ENCODE results near the gene CABLES1. TPM values are rescaled to one million over a fixed set of nuclear protein-coding genes. Genes with fewer than 3 reads are reported as not detected.
"Not testable (repeated sequence)": the region's sequence is repeated elsewhere in the genome, so short reads cannot be mapped to it uniquely, and the experiment has no call there.

Gene CABLES1
- total and polyA plus RNA-seq, 3 donors from 2014 or later, result 6.2 to 15.8 (median 12.0) TPM

DNA sequence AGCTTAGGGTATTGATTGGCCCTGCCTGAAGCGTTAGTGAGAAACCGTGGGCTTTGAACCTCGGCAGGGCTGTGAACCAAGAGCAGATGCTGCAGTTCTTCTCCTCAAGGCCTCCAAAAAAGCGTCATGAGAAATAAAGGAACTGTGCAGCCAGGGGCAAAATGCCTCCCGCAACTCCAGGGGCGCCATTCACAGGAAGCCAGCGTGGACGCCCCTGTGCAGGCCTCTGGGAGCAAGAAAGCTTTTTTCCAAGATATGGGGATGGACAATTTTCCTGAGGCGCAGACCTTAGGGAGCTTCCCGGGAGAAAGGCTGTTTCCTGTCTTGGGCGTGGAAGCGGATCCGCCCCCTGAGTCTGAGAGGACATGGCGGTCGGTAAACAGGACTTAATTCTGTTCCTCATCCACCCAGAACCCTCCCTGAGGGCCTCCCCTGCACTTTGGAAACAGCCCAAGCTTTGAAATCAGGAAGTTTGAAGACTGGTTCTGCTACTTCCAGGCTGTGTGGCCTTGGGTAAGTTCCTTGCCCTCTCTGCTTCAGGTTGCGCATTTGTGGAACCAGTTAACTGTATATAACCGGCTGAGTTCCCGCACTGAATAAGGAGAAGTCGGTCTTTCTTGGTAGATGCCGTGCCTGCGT is 29.6 kb upstream of the CABLES1 start:
- no peak for DNase-seq
- H3K36me3 ChIP-seq (ENCODE audit: low read depth, missing control alignments), result no peaks in the 10 kb centered on the region
- intact Hi-C loops (cut with DNase I; ENCODE audit: low total_unique reads), result no loop called here
- WGBS, 2 donors, result 57 to 71% methylated on average over 14 to 21 of the region's 21 CpGs
- peak overlapping the region; percentile 1 to 3 for H3K4me3 ChIP-seq
- H3K4me1 ChIP-seq, result no peaks in the 10 kb centered on the region
- TF ChIP-seq, protein P1, sequence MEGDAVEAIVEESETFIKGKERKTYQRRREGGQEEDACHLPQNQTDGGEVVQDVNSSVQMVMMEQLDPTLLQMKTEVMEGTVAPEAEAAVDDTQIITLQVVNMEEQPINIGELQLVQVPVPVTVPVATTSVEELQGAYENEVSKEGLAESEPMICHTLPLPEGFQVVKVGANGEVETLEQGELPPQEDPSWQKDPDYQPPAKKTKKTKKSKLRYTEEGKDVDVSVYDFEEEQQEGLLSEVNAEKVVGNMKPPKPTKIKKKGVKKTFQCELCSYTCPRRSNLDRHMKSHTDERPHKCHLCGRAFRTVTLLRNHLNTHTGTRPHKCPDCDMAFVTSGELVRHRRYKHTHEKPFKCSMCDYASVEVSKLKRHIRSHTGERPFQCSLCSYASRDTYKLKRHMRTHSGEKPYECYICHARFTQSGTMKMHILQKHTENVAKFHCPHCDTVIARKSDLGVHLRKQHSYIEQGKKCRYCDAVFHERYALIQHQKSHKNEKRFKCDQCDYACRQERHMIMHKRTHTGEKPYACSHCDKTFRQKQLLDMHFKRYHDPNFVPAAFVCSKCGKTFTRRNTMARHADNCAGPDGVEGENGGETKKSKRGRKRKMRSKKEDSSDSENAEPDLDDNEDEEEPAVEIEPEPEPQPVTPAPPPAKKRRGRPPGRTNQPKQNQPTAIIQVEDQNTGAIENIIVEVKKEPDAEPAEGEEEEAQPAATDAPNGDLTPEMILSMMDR (IDR thresholded peaks at IDR 0.05), result no peak
- TF ChIP-seq POLR2A (IDR thresholded peaks at IDR 0.05), result no peak
- no peaks in the 10 kb centered on the region for H3K27me3 ChIP-seq
- no peaks in the 10 kb centered on the region for H3K9me3 ChIP-seq
- no peak overlapping the region for H3K27ac ChIP-seq

DNA sequence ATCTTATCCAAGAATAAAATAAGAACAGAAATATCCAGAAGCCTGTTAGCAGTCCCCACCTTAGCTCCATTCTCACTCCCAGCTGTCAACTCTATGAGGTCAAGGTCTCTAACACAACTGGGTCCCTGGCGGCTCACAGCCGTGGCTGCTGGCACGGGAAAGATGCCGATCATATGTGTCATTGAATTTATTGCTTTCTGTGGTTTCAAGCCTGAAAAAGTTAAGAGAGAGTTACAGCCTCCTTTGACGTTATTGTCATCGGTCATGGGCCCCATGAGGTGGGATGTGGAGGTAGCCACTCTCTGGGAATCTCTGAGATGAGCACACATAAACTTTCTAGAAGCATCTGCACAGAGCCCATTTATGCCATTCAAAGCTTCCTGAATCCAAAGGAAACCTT is 28.7 kb upstream of the CABLES1 start:
- H3K36me3 ChIP-seq (ENCODE audit: low read depth, missing control alignments), result no peaks in the 10 kb centered on the region
- no peak overlapping the region for H3K4me3 ChIP-seq
- H3K4me1 ChIP-seq, result no peaks in the 10 kb centered on the region
- intact Hi-C loops (cut with DNase I; ENCODE audit: low total_unique reads), result no loop called here
- no peaks in the 10 kb centered on the region for H3K9me3 ChIP-seq
- no peak for DNase-seq
- no peaks in the 10 kb centered on the region for H3K27me3 ChIP-seq
- no peak overlapping the region for H3K27ac ChIP-seq
- TF ChIP-seq POLR2A (IDR thresholded peaks at IDR 0.05), result no peak
- TF ChIP-seq, protein P1 (IDR thresholded peaks at IDR 0.05), result no peak
- 26 to 35% methylated on average over 6 of the region's 6 CpGs for WGBS, 2 donors

DNA sequence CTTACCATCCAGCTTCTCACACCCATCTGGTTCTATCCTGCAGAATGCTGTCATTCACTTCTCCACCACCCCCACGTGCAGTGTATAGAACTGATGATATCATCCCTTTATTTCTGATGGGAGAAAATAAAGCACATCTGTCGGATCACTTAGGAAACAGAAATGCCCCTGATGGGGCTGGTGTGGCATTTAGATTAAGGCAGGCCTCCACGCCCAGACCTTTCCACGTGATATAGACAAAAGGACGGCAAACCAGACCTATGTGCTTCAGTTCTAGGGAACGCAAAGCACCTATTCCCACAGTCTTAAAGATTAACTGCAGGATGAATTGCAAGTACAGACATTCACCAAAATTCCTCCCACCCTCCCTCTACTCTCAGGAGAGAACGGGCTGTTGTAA is 27.6 kb upstream of the CABLES1 start:
- no peaks in the 10 kb centered on the region for H3K36me3 ChIP-seq (ENCODE audit: low read depth, missing control alignments)
- no peaks in the 10 kb centered on the region for H3K27me3 ChIP-seq
- no peak overlapping the region for H3K4me3 ChIP-seq
- no peaks in the 10 kb centered on the region for H3K4me1 ChIP-seq
- TF ChIP-seq POLR2A (IDR thresholded peaks at IDR 0.05), result no peak
- TF ChIP-seq, protein P1 (IDR thresholded peaks at IDR 0.05), result no peak
- DNase-seq, result no peak
- intact Hi-C loops (cut with DNase I; ENCODE audit: low total_unique reads), result no loop called here
- 68 to 77% methylated on average over 7 of the region's 7 CpGs for WGBS, 2 donors
- H3K9me3 ChIP-seq, result no peaks in the 10 kb centered on the region
- no peak overlapping the region for H3K27ac ChIP-seq

DNA sequence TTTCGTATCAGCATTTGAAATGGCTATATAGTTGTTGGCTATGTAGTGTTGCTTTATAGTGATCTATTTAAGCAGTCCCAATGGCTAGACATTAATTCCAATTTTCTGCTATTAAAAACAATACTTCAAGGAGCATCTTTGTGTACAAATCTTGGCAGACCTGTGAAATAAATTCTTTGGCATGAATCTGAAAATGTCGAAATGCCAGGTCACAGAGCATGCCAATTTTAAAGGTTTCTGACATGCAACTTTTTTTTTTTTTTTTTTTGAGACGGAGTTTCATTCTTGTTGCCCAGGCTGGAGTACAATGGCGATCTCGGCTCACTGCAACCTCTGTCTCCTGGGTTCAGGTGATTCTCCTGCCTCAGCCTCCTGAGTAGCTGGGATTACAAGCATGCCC is 26.8 kb upstream of the CABLES1 start:
- no peak for TF ChIP-seq POLR2A (IDR thresholded peaks at IDR 0.05)
- TF ChIP-seq, protein P1 (IDR thresholded peaks at IDR 0.05), result no peak
- DNase-seq, result no peak
- intact Hi-C loops (cut with DNase I; ENCODE audit: low total_unique reads), result no loop called here
- H3K9me3 ChIP-seq, result no peaks in the 10 kb centered on the region
- H3K36me3 ChIP-seq (ENCODE audit: low read depth, missing control alignments), result no peaks in the 10 kb centered on the region
- H3K27me3 ChIP-seq, result no peaks in the 10 kb centered on the region
- H3K4me1 ChIP-seq, result no peaks in the 10 kb centered on the region
- WGBS, 2 donors, result 84 to 88% methylated on average over 5 of the region's 5 CpGs
- no peak overlapping the region for H3K27ac ChIP-seq
- H3K4me3 ChIP-seq, result no peak overlapping the region

DNA sequence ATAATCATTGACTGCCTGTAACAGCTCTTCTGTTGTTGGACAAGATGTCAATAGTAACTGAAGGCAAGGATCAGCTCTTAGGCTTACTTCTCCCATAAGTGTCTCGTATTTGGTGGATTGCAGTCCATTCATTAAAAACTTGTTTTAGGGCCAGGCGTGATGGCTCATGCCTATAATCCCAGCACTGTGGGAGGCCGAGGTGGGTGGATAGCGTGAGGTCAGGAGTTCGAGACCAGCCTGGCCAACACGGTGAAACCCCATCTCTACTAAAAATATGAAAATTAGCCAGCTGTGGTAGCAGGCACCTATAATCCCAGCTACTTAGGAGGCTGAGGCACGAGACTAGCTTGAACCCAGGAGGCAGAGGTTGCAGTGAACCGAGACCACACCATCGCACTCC is 26.1 kb upstream of the CABLES1 start:
- intact Hi-C loops (cut with DNase I; ENCODE audit: low total_unique reads); H3K36me3 ChIP-seq (ENCODE audit: low read depth, missing control alignments); H3K4me1 ChIP-seq; H3K9me3 ChIP-seq; DNase-seq; H3K27ac ChIP-seq; H3K27me3 ChIP-seq; H3K4me3 ChIP-seq: not testable (repeated sequence)
- WGBS, 2 donors, result 93 to 97% methylated on average over 9 of the region's 9 CpGs

All from testis (tissue), 3 donors.